RWPE2 (cell line): Measurements from ENCODE around the gene ITPKB.

ENCODE experiments used
- ATAC-seq: fragments of 200-7000 bp; cut with Tn5 transposase; 3 replicates; pipeline ENCODE4 v1.9.1; 2021; ENCODE audit warnings: low read depth
- DNase-seq: peaks from one replicate; pipeline ENCODE4 v3.0.0-alpha.2; 2020; ENCODE audit warnings: low spot score
- H3K27ac ChIP-seq: fragments of 450-650 bp; 2 replicates; pipeline ENCODE4 v1.5.1; 2017; ENCODE audit warnings: mild to moderate bottlenecking; ENCODE audit not compliant: poor library complexity, severe bottlenecking
- H3K27me3 ChIP-seq: fragments of 250-450 bp; sonication (Bioruptor Pico); 2 replicates; pipeline ENCODE4 v1.5.1; 2021; ENCODE audit warnings: mild to moderate bottlenecking, moderate library complexity; ENCODE audit not compliant: insufficient read depth, poor library complexity, severe bottlenecking
- H3K36me3 ChIP-seq: fragments of 250-450 bp; sonication (Bioruptor Pico); 2 replicates; pipeline ENCODE4 v1.5.1; 2020; ENCODE audit warnings: low read depth, mild to moderate bottlenecking, moderate library complexity
- H3K4me1 ChIP-seq: fragments of 250-450 bp; sonication (Bioruptor Pico); 2 replicates; pipeline ENCODE4 v1.5.1; 2021; ENCODE audit warnings: mild to moderate bottlenecking, moderate library complexity; ENCODE audit not compliant: insufficient read depth, poor library complexity, severe bottlenecking
- H3K4me3 ChIP-seq: fragments of 250-450 bp; sonication (Bioruptor Pico); 2 replicates; pipeline ENCODE4 v1.5.1; 2021; ENCODE audit warnings: mild to moderate bottlenecking, moderate library complexity; ENCODE audit not compliant: severe bottlenecking
- H3K9me3 ChIP-seq: fragments of 250-450 bp; sonication (Bioruptor Pico); 2 replicates; pipeline ENCODE4 v1.5.1; 2021; ENCODE audit warnings: mild to moderate bottlenecking, moderate library complexity; ENCODE audit not compliant: severe bottlenecking
- CTCF ChIP-seq: fragments of 450-650 bp; IDR thresholded peaks from one replicate; pipeline ENCODE4 v1.5.1; 2017; ENCODE audit warnings: mild to moderate bottlenecking, moderate library complexity; ENCODE audit not compliant: poor library complexity, severe bottlenecking

The ITPKB gene

GRCh38 chr1:226679853-226680516 is 59.1 kb downstream of the ITPKB start:
- H3K4me1 ChIP-seq, result peaks cover 8% of the 10 kb centered on the region
- H3K36me3 ChIP-seq, result no peaks in the 10 kb centered on the region
- H3K27me3 ChIP-seq, result no peaks in the 10 kb centered on the region
- H3K27ac ChIP-seq, result no peak overlapping the region
- no peak for DNase-seq
- ATAC-seq, result no peak
- no peak for TF ChIP-seq CTCF
- no peak overlapping the region for H3K4me3 ChIP-seq
- H3K9me3 ChIP-seq, result no peaks in the 10 kb centered on the region

- no peaks in the 10 kb centered on the region for H3K27me3 ChIP-seq
- no peak for ATAC-seq
- no peak for DNase-seq
- no peaks in the 10 kb centered on the region for H3K36me3 ChIP-seq
- no peaks in the 10 kb centered on the region for H3K9me3 ChIP-seq
- peaks cover 8% of the 10 kb centered on the region for H3K4me1 ChIP-seq
- no peak for TF ChIP-seq CTCF
- no peak overlapping the region for H3K4me3 ChIP-seq
- H3K27ac ChIP-seq, result no peak overlapping the region
Measured at GRCh38 chr1:226679262-226679661, 59.8 kb downstream of the ITPKB start.

- Histone ChIP-seq H3K27me3 (no peaks in the 10 kb centered on the region), H3K27ac (no peak overlapping the region), H3K4me3 (no peak overlapping the region), H3K9me3 (no peaks in the 10 kb centered on the region), H3K36me3 (no peaks in the 10 kb centered on the region), H3K4me1 (peaks cover 8% of the 10 kb centered on the region)
- TF ChIP-seq CTCF, result no peak
- ATAC-seq (no peak), DNase-seq (no peak)
Measured at GRCh38 chr1:226678701-226679100, 60.4 kb downstream of the ITPKB start.

- Histone ChIP-seq H3K27ac (no peak overlapping the region), H3K4me1 (peaks cover 8% of the 10 kb centered on the region), H3K9me3 (no peaks in the 10 kb centered on the region), H3K36me3 (no peaks in the 10 kb centered on the region), H3K27me3 (no peaks in the 10 kb centered on the region), H3K4me3 (no peak overlapping the region)
- no peak for ATAC-seq
- TF ChIP-seq CTCF, result no peak
- no peak for DNase-seq
Measured at GRCh38 chr1:226678251-226678650, 60.8 kb downstream of the ITPKB start.
